ENCODE results near the gene KCTD16. TPM values are rescaled to one million over a fixed set of nuclear protein-coding genes. Genes with fewer than 3 reads are reported as not detected.

The KCTD16 gene
- total and polyA plus RNA-seq, 5 donors from 2014 or later, result 0.44 TPM; not detected in 4

GRCh38 chr5:144460600-144460999 is 289.9 kb downstream of the KCTD16 start:
- no peak for DNase-seq
- no peaks in the 10 kb centered on the region for H3K36me3 Mint-ChIP-seq

GRCh38 chr5:144462577-144462976 is 291.9 kb downstream of the KCTD16 start:
- Mint-ChIP-seq H3K36me3 (no peaks in the 10 kb centered on the region), H3K27me3 (no peaks in the 10 kb centered on the region), H3K9me3 (peaks cover 0 to 10% (median 2%) of the 10 kb centered on the region in 7 donors), H3K4me1 (peaks cover 0 to 4% (median 0%) of the 10 kb centered on the region in 4 donors), H3K4me3 (no peak overlapping the region), H3K27ac (no peak overlapping the region)
- Histone ChIP-seq H3K4me3 (ENCODE audit: low read depth, low read length) (no peak overlapping the region), H3K9me3 (ENCODE audit: control insufficient read depth in 2 of 2, low read length in 2 of 2) (no peaks in the 10 kb centered on the region), H3K4me1 (ENCODE audit: control insufficient read depth, insufficient read depth, low read length, poor library complexity, severe bottlenecking) (no peaks in the 10 kb centered on the region), H3K27ac (ENCODE audit: insufficient read depth, low read length, poor library complexity, severe bottlenecking) (no peak overlapping the region), H3K36me3 (ENCODE audit: control insufficient read depth, insufficient read depth, low read length) (no peaks in the 10 kb centered on the region), H3K27me3 (ENCODE audit: control insufficient read depth, insufficient read depth, low read length) (no peaks in the 10 kb centered on the region)
- DNase-seq (no peak), ATAC-seq (ENCODE audit: low read depth in 2 of 2) (no peak)

More at GRCh38 chr5:144460600-144460999, 289.9 kb downstream of the KCTD16 start:
- no peak overlapping the region for H3K27ac ChIP-seq (ENCODE audit: insufficient read depth, low read length, poor library complexity, severe bottlenecking)
- H3K27me3 ChIP-seq (ENCODE audit: control insufficient read depth, insufficient read depth, low read length), result no peaks in the 10 kb centered on the region
- no peaks in the 10 kb centered on the region for H3K4me1 ChIP-seq (ENCODE audit: control insufficient read depth, insufficient read depth, low read length, poor library complexity, severe bottlenecking)
- H3K36me3 ChIP-seq (ENCODE audit: control insufficient read depth, insufficient read depth, low read length), result no peaks in the 10 kb centered on the region
- Mint-ChIP-seq H3K4me3 (no peak overlapping the region), H3K4me1 (peaks cover 0 to 4% (median 0%) of the 10 kb centered on the region in 4 donors), H3K9me3 (peaks cover 0 to 10% (median 2%) of the 10 kb centered on the region in 7 donors), H3K27ac (no peak overlapping the region), H3K27me3 (no peaks in the 10 kb centered on the region)
- no peaks in the 10 kb centered on the region for H3K9me3 ChIP-seq (ENCODE audit: control insufficient read depth in 2 of 2, low read length in 2 of 2)
- ATAC-seq (ENCODE audit: low read depth in 2 of 2), result no peak
- H3K4me3 ChIP-seq (ENCODE audit: low read depth, low read length), result no peak overlapping the region

GRCh38 chr5:144463481-144464223 is 293.0 kb downstream of the KCTD16 start:
- H3K36me3 ChIP-seq (ENCODE audit: control insufficient read depth, insufficient read depth, low read length), result no peaks in the 10 kb centered on the region
- no peaks in the 10 kb centered on the region for H3K27me3 ChIP-seq (ENCODE audit: control insufficient read depth, insufficient read depth, low read length)
- H3K4me1 ChIP-seq (ENCODE audit: control insufficient read depth, insufficient read depth, low read length, poor library complexity, severe bottlenecking), result no peaks in the 10 kb centered on the region
- Mint-ChIP-seq H3K4me3 (no peak overlapping the region), H3K27ac (no peak overlapping the region), H3K4me1 (peaks cover 0 to 4% (median 0%) of the 10 kb centered on the region in 4 donors), H3K27me3 (no peaks in the 10 kb centered on the region), H3K9me3 (peaks cover 0 to 10% (median 2%) of the 10 kb centered on the region in 7 donors), H3K36me3 (no peaks in the 10 kb centered on the region)
- ATAC-seq (ENCODE audit: low read depth in 2 of 2) (no peak), DNase-seq (no peak)
- H3K9me3 ChIP-seq (ENCODE audit: control insufficient read depth in 2 of 2, low read length in 2 of 2), result no peaks in the 10 kb centered on the region
- no peak overlapping the region for H3K27ac ChIP-seq (ENCODE audit: insufficient read depth, low read length, poor library complexity, severe bottlenecking)
- H3K4me3 ChIP-seq (ENCODE audit: low read depth, low read length), result no peak overlapping the region

- Mint-ChIP-seq H3K27ac (no peak overlapping the region), H3K4me3 (no peak overlapping the region), H3K9me3 (peaks cover 0 to 10% (median 2%) of the 10 kb centered on the region in 7 donors), H3K36me3 (no peaks in the 10 kb centered on the region), H3K27me3 (no peaks in the 10 kb centered on the region), H3K4me1 (peaks cover 0 to 4% (median 0%) of the 10 kb centered on the region in 4 donors)
- H3K9me3 ChIP-seq (ENCODE audit: control insufficient read depth in 2 of 2, low read length in 2 of 2), result no peaks in the 10 kb centered on the region
- H3K27me3 ChIP-seq (ENCODE audit: control insufficient read depth, insufficient read depth, low read length), result no peaks in the 10 kb centered on the region
- no peaks in the 10 kb centered on the region for H3K36me3 ChIP-seq (ENCODE audit: control insufficient read depth, insufficient read depth, low read length)
- DNase-seq (no peak), ATAC-seq (ENCODE audit: low read depth in 2 of 2) (no peak)
- H3K27ac ChIP-seq (ENCODE audit: insufficient read depth, low read length, poor library complexity, severe bottlenecking), result no peak overlapping the region
- H3K4me1 ChIP-seq (ENCODE audit: control insufficient read depth, insufficient read depth, low read length, poor library complexity, severe bottlenecking), result no peaks in the 10 kb centered on the region
- H3K4me3 ChIP-seq (ENCODE audit: low read depth, low read length), result no peak overlapping the region
These were observed 293.6 kb downstream of the KCTD16 start for GRCh38 chr5:144464306-144464705.

GRCh38 chr5:144465441-144465840 is 294.8 kb downstream of the KCTD16 start:
- Histone ChIP-seq H3K27me3 (ENCODE audit: control insufficient read depth, insufficient read depth, low read length) (no peaks in the 10 kb centered on the region), H3K9me3 (ENCODE audit: control insufficient read depth in 2 of 2, low read length in 2 of 2) (no peaks in the 10 kb centered on the region), H3K4me1 (ENCODE audit: control insufficient read depth, insufficient read depth, low read length, poor library complexity, severe bottlenecking) (no peaks in the 10 kb centered on the region), H3K4me3 (ENCODE audit: low read depth, low read length) (no peak overlapping the region), H3K27ac (ENCODE audit: insufficient read depth, low read length, poor library complexity, severe bottlenecking) (no peak overlapping the region), H3K36me3 (ENCODE audit: control insufficient read depth, insufficient read depth, low read length) (no peaks in the 10 kb centered on the region)
- H3K4me1 Mint-ChIP-seq, result peaks cover 0 to 4% (median 0%) of the 10 kb centered on the region in 4 donors
- no peaks in the 10 kb centered on the region for H3K36me3 Mint-ChIP-seq
- no peak overlapping the region for H3K4me3 Mint-ChIP-seq
- no peak for ATAC-seq (ENCODE audit: low read depth in 2 of 2)
- no peaks in the 10 kb centered on the region for H3K27me3 Mint-ChIP-seq
- H3K27ac Mint-ChIP-seq, result no peak overlapping the region
- H3K9me3 Mint-ChIP-seq, result peaks cover 0 to 10% (median 0%) of the 10 kb centered on the region in 7 donors
- no peak for DNase-seq

- Histone ChIP-seq H3K4me3 (ENCODE audit: low read depth, low read length) (no peak overlapping the region), H3K27ac (ENCODE audit: insufficient read depth, low read length, poor library complexity, severe bottlenecking) (no peak overlapping the region), H3K9me3 (ENCODE audit: control insufficient read depth in 2 of 2, low read length in 2 of 2) (no peaks in the 10 kb centered on the region), H3K27me3 (ENCODE audit: control insufficient read depth, insufficient read depth, low read length) (no peaks in the 10 kb centered on the region), H3K4me1 (ENCODE audit: control insufficient read depth, insufficient read depth, low read length, poor library complexity, severe bottlenecking) (no peaks in the 10 kb centered on the region), H3K36me3 (ENCODE audit: control insufficient read depth, insufficient read depth, low read length) (no peaks in the 10 kb centered on the region)
- Mint-ChIP-seq H3K36me3 (no peaks in the 10 kb centered on the region), H3K4me3 (no peak overlapping the region), H3K9me3 (peaks cover 0 to 4% (median 2%) of the 10 kb centered on the region in 7 donors), H3K4me1 (no peaks in the 10 kb centered on the region), H3K27me3 (no peaks in the 10 kb centered on the region), H3K27ac (no peak overlapping the region)
- no peak for DNase-seq
- ATAC-seq (ENCODE audit: low read depth in 2 of 2), result no peak
These were observed 297.1 kb downstream of the KCTD16 start for GRCh38 chr5:144467792-144468191.

GRCh38 chr5:144468571-144468970 is 297.9 kb downstream of the KCTD16 start:
- Mint-ChIP-seq H3K27ac (no peak overlapping the region), H3K36me3 (no peaks in the 10 kb centered on the region), H3K4me3 (no peak overlapping the region), H3K9me3 (peaks cover 0 to 4% (median 2%) of the 10 kb centered on the region in 7 donors), H3K27me3 (no peaks in the 10 kb centered on the region), H3K4me1 (no peaks in the 10 kb centered on the region)
- no peaks in the 10 kb centered on the region for H3K27me3 ChIP-seq (ENCODE audit: control insufficient read depth, insufficient read depth, low read length)
- no peak overlapping the region for H3K4me3 ChIP-seq (ENCODE audit: low read depth, low read length)
- DNase-seq, result no peak
- H3K36me3 ChIP-seq (ENCODE audit: control insufficient read depth, insufficient read depth, low read length), result no peaks in the 10 kb centered on the region
- no peaks in the 10 kb centered on the region for H3K4me1 ChIP-seq (ENCODE audit: control insufficient read depth, insufficient read depth, low read length, poor library complexity, severe bottlenecking)
- ATAC-seq (ENCODE audit: low read depth in 2 of 2), result no peak
- H3K9me3 ChIP-seq (ENCODE audit: control insufficient read depth in 2 of 2, low read length in 2 of 2), result no peaks in the 10 kb centered on the region
- H3K27ac ChIP-seq (ENCODE audit: insufficient read depth, low read length, poor library complexity, severe bottlenecking), result no peak overlapping the region

- H3K4me1 ChIP-seq (ENCODE audit: control insufficient read depth, insufficient read depth, low read length, poor library complexity, severe bottlenecking), result no peaks in the 10 kb centered on the region
- H3K27ac ChIP-seq (ENCODE audit: insufficient read depth, low read length, poor library complexity, severe bottlenecking), result no peak overlapping the region
- Mint-ChIP-seq H3K36me3 (no peaks in the 10 kb centered on the region), H3K27ac (no peak overlapping the region), H3K9me3 (peaks cover 0 to 4% (median 2%) of the 10 kb centered on the region in 7 donors), H3K4me3 (no peak overlapping the region), H3K27me3 (no peaks in the 10 kb centered on the region), H3K4me1 (no peaks in the 10 kb centered on the region)
- H3K4me3 ChIP-seq (ENCODE audit: low read depth, low read length), result no peak overlapping the region
- ATAC-seq (ENCODE audit: low read depth in 2 of 2), result no peak
- H3K27me3 ChIP-seq (ENCODE audit: control insufficient read depth, insufficient read depth, low read length), result no peaks in the 10 kb centered on the region
- H3K36me3 ChIP-seq (ENCODE audit: control insufficient read depth, insufficient read depth, low read length), result no peaks in the 10 kb centered on the region
- no peak for DNase-seq
- H3K9me3 ChIP-seq (ENCODE audit: control insufficient read depth in 2 of 2, low read length in 2 of 2), result no peaks in the 10 kb centered on the region
These were observed 298.4 kb downstream of the KCTD16 start for GRCh38 chr5:144469106-144469505.
